Activated B cell treated with CpG ODN at 0.5 μM for 24 hours (primary cell): ENCODE measurements around the gene RAD51B. TPM values are rescaled to one million over a fixed set of nuclear protein-coding genes. Genes with fewer than 3 reads are reported as not detected.

Experiments used
- ATAC-seq: fragments of 200-7000 bp; cut with Tn5 transposase; one replicate; pipeline ENCODE4 v1.10.0; 2021; ENCODE audit warnings: low read depth, mild to moderate bottlenecking, moderate library complexity
- CTCF ChIA-PET: fragments of 350-600 bp; sonication (Branson Sonifier 250); formaldehyde crosslinking; loops from one replicate; lab custom pipeline; 2021; ENCODE audit warnings: antibody characterized with exemption; lab: Charles Lee
- POLR2A ChIA-PET: fragments of 350-600 bp; sonication (Branson Sonifier 250); formaldehyde crosslinking; loops from one replicate; lab custom pipeline; 2021; ENCODE audit warnings: antibody characterized with exemption; lab: Charles Lee
- DNase-seq: peaks from one replicate; pipeline ENCODE4 v3.0.0; 2022
- H3K27ac Mint-ChIP-seq: one replicate; pipeline ENCODE4 v1.8.0; 2020; ENCODE audit warnings: mixed read lengths
- H3K27me3 Mint-ChIP-seq: one replicate; pipeline ENCODE4 v1.8.0; 2021; ENCODE audit warnings: mixed read lengths
- H3K36me3 Mint-ChIP-seq: one replicate; pipeline ENCODE4 v1.8.0; 2021; ENCODE audit warnings: low read depth, mixed read lengths
- H3K4me1 Mint-ChIP-seq: one replicate; pipeline ENCODE4 v1.8.0; 2021; ENCODE audit warnings: mixed read lengths
- H3K4me3 Mint-ChIP-seq: one replicate; pipeline ENCODE4 v1.8.0; 2020; ENCODE audit warnings: mild to moderate bottlenecking, mixed read lengths
- H3K9me3 Mint-ChIP-seq: one replicate; pipeline ENCODE4 v1.8.0; 2020; ENCODE audit warnings: mixed read lengths
- intact Hi-C: fragments of 100-400 bp; cut with micrococcal nuclease; formaldehyde crosslinking; loops from one replicate; pipeline ENCODE4 v1.15.1; 2024
- total RNA-seq: library from RNA; stranded (reverse); gene quantifications from 2 replicates; pipeline ENCODE4 v1.2.3, GENCODE V29; 2022
- TF ChIP-seq, protein P1 (sequence below): fragments of 200-600 bp; IDR thresholded peaks from one replicate; pipeline ENCODE4 v1.8.0; 2022; ENCODE audit warnings: antibody characterized with exemption, mild to moderate bottlenecking

The RAD51B gene
- total RNA-seq, 1 donor from 2014 or later, result 53.9 TPM

DNA sequence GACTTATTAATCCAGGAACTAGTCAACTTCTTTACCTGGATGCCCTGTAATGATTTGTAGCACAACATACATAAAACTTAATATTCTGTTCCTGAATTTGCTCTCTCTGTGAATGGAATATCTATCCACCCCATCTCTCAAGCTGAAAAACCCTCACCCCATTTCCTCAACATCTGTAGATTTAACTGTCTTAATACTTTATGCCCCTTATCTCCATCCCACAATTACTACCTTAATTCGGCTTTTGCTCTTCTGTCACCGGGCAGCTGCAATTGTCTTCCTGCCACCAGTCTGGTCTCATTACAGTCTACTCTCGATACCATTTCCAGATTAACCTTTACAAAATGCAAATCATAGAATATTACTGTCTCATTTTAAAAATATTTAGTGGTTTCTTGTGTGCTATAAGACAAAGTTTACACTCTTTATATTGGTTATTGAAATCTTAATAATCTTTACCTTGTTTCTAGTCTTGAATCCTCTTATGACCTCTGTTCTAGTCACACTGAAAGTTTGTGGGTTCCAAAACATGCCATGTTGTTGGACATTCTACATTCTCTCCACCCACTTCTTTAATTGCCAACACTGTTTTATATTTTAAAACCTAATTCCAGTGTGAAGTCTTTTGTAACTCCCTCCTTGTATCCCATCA, 347.3 kb downstream of the RAD51B start:
- no peaks in the 10 kb centered on the region for H3K9me3 Mint-ChIP-seq
- H3K27me3 Mint-ChIP-seq, result no peaks in the 10 kb centered on the region
- no peaks in the 10 kb centered on the region for H3K36me3 Mint-ChIP-seq
- H3K4me3 Mint-ChIP-seq, result no peak overlapping the region
- H3K4me1 Mint-ChIP-seq, result no peaks in the 10 kb centered on the region
- TF ChIP-seq, protein P1, sequence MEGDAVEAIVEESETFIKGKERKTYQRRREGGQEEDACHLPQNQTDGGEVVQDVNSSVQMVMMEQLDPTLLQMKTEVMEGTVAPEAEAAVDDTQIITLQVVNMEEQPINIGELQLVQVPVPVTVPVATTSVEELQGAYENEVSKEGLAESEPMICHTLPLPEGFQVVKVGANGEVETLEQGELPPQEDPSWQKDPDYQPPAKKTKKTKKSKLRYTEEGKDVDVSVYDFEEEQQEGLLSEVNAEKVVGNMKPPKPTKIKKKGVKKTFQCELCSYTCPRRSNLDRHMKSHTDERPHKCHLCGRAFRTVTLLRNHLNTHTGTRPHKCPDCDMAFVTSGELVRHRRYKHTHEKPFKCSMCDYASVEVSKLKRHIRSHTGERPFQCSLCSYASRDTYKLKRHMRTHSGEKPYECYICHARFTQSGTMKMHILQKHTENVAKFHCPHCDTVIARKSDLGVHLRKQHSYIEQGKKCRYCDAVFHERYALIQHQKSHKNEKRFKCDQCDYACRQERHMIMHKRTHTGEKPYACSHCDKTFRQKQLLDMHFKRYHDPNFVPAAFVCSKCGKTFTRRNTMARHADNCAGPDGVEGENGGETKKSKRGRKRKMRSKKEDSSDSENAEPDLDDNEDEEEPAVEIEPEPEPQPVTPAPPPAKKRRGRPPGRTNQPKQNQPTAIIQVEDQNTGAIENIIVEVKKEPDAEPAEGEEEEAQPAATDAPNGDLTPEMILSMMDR, result no peak
- intact Hi-C loops, result no loop called here
- ChIA-PET CTCF (no interaction called here), POLR2A (no interaction called here)
- DNase-seq, result no peak
- no peak for ATAC-seq
- no peak overlapping the region for H3K27ac Mint-ChIP-seq

DNA sequence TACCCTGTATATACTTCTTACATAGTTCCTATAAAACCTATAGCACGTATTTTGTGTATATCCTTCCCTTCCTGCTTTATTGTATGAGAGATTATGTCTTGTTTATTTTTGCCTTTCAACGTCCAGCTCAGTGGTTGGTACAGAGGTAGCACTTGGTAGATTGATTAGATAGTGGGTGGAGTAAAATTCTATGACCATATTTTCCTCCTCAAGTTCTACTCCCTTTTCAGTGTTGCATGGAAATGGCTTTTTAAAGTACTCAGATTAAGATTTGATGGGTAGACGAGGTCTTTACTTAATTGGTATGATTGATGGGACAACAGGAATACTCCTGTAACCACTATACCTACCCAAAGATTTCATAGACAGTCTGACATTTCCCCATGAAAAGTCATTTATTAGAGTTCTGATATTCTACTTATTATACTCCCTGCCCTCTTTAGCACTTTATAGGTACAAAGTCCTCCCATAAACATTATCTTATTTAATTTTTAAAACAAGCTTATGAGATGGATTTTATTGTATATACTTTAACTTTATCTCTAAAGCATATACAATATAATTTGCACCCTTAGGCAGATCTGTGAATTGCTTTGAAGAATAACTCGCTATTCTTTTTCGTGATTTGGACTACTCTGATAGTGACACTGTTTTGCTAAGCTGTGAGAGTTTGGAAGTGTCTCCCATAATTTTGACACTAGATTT, 348.0 kb downstream of the RAD51B start:
- no peak overlapping the region for H3K27ac Mint-ChIP-seq

DNA sequence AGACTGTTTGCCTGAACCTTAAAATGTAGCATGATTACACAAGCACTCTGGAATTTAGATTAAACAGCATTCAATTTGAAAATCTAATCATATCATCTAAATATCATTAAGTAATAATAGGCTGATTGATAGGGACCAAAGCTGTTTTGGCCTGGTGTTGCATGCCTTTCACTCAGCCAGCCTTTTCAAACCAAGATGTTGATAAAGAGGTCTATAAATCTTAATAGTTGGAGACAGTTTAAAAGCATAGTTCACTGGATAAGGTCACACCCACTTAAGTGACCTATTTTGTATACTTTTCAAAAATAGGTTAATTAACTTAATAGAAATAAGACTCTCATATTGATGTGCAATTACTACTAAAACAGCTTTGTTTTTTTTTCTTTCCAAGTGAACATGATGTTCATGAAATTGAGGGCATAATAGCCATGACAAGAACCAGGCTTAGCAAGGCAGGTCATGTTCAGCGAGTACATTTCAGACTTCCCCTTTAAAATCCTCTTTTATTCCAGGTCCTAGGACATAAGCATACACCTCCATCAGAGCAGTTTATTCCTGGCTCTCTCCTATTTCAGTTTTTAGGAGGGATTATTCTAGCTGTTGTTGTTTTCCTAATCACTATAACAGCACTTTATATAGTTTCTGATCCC, 349.0 kb downstream of the RAD51B start:
- Mint-ChIP-seq H3K27ac (no peak overlapping the region), H3K36me3 (no peaks in the 10 kb centered on the region), H3K4me1 (peaks cover 2% of the 10 kb centered on the region), H3K4me3 (no peak overlapping the region), H3K27me3 (no peaks in the 10 kb centered on the region), H3K9me3 (no peaks in the 10 kb centered on the region)
- intact Hi-C loops, result no loop called here
- no peak for ATAC-seq
- CTCF ChIA-PET, result no interaction called here
- POLR2A ChIA-PET, result no interaction called here
- TF ChIP-seq, protein P1, result no peak
- no peak for DNase-seq

More for the DNA sequence above, 348.0 kb downstream of the RAD51B start:
- CTCF ChIA-PET, result no interaction called here
- Mint-ChIP-seq H3K36me3 (no peaks in the 10 kb centered on the region), H3K4me3 (no peak overlapping the region), H3K4me1 (peaks cover under 1% of the 10 kb centered on the region), H3K9me3 (no peaks in the 10 kb centered on the region), H3K27me3 (no peaks in the 10 kb centered on the region)
- no peak for DNase-seq
- intact Hi-C loops, result no loop called here
- no peak for ATAC-seq
- TF ChIP-seq, protein P1, result no peak
- POLR2A ChIA-PET, result no interaction called here

DNA sequence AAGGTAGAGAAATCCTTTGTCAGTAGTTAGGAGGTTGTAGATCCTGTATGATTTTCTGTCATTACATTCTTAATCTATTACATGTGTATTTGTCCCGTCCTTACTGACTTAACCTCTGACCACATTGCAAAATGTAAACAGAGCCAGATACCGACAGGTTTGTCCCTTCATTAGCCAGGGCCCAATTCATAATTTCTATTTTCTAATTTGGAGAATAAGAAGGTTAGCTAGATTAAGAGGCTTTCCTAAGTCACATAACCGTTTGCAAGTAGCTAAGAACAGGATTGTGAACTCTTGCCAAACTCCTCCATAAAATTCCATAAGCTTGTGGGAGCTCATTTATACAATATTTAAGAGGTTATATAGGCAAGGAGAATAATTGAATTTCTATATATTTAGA, 352.6 kb downstream of the RAD51B start:
- ChIA-PET POLR2A (no interaction called here), CTCF (no interaction called here)
- ATAC-seq (no peak), DNase-seq (no peak)
- Mint-ChIP-seq H3K36me3 (no peaks in the 10 kb centered on the region), H3K4me3 (no peak overlapping the region), H3K4me1 (peaks cover 2% of the 10 kb centered on the region), H3K9me3 (no peaks in the 10 kb centered on the region), H3K27ac (no peak overlapping the region), H3K27me3 (no peaks in the 10 kb centered on the region)
- intact Hi-C loops, result no loop called here
- TF ChIP-seq, protein P1, result no peak

DNA sequence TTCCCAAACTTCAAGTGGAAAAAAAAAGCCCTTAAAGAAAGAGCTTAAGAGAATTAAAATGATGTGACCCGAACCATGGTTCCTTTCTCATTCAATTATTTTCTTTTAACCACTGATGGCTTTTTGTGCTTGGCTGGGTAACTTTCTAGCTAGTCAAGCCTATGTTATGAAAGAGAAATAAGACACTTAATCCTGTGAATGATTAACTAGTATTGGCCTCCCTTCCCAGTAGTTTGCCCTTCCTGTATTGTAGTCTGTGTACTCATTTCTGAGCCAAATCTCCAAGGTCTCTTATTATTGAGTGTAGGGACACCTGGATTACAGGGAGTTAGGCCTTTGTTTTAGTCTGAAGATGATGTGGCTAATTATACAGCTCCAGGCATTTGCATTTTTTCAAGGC, 353.0 kb downstream of the RAD51B start:
- Mint-ChIP-seq H3K9me3 (no peaks in the 10 kb centered on the region), H3K27me3 (no peaks in the 10 kb centered on the region), H3K36me3 (no peaks in the 10 kb centered on the region), H3K4me1 (peaks cover 2% of the 10 kb centered on the region), H3K4me3 (no peak overlapping the region), H3K27ac (no peak overlapping the region)
- ChIA-PET POLR2A (no interaction called here), CTCF (no interaction called here)
- TF ChIP-seq, protein P1, result no peak
- ATAC-seq, result no peak
- no peak for DNase-seq
- intact Hi-C loops, result no loop called here
